Transverse colon (tissue), 4 donors: ENCODE data around the gene AKAIN1. TPM values are rescaled to one million over a fixed set of nuclear protein-coding genes. Genes with fewer than 3 reads are reported as not detected.

Source experiments
- DNase-seq: peaks from one replicate; pipeline ENCODE4 v3.0.0-alpha.2; 2019
- H3K27ac ChIP-seq, 4 donors: fragments of 200-600 bp; sonication (generic); 2 replicates each; pipeline ENCODE4 v1.5.1; 2016 to 2018; ENCODE audit warnings: inconsistent platforms in 4 of 4
- H3K27me3 ChIP-seq: fragments of 200-600 bp; sonication (generic); 2 replicates; pipeline ENCODE4 v1.5.1; 2017; ENCODE audit warnings: inconsistent platforms
- H3K36me3 ChIP-seq, 4 donors: fragments of 200-600 bp; sonication (generic); 2 replicates each; pipeline ENCODE4 v1.5.1; 2017 to 2019; ENCODE audit warnings: inconsistent platforms in 4 of 4
- H3K4me1 ChIP-seq, 4 donors: fragments of 200-600 bp; sonication (generic); 2 replicates each; pipeline ENCODE4 v1.5.1; 2017 to 2020; ENCODE audit warnings: inconsistent platforms in 4 of 4
- H3K4me3 ChIP-seq, 4 donors: fragments of 200-600 bp; sonication (generic); 1 replicate in 1 of 4; 2 replicates in 3 of 4; pipeline versions ENCODE4 v1.5.1 to v1.6.1; 2017 to 2019; ENCODE audit warnings: inconsistent platforms in 4 of 4
- H3K9me3 ChIP-seq, 2 donors: fragments of 200-600 bp; sonication (generic); 2 replicates each; pipeline ENCODE4 v1.5.1; 2017 to 2019; ENCODE audit warnings: inconsistent platforms in 2 of 2
- EP300 ChIP-seq: sonication (generic); formaldehyde crosslinking; IDR thresholded peaks from one replicate; pipeline ENCODE4 v1.6.1; 2017; ENCODE audit warnings: antibody characterized with exemption, low read depth
- POLR2A ChIP-seq: fragments of 450-650 bp; IDR thresholded peaks from one replicate; pipeline ENCODE4 v1.6.1; 2016; ENCODE audit warnings: antibody characterized with exemption, mild to moderate bottlenecking, moderate library complexity
- POLR2AphosphoS5 ChIP-seq, 3 donors: sonication (generic); formaldehyde crosslinking; IDR thresholded peaks; one replicate each; pipeline ENCODE4 v1.6.1; 2016; ENCODE audit warnings: antibody characterized with exemption in 3 of 3
- WGBS, 2 donors: methylation state at CpG; one replicate each; pipeline ENCODE4 v1.1.5; 2018; ENCODE audit warnings: low coverage in 1 of 2; 5-methylcytosine and 5-hydroxymethylcytosine counted together
- in situ Hi-C, 4 donors: fragments of 200-750 bp; cut with MboI; loops; one replicate each; pipeline versions ENCODE4 v1.15.0 to v1.15.1; 2017; ENCODE audit warnings: low sequenced_read_pairs in 3 of 4, low pct_ligation_motif_present in 1 of 4, low pct_unique_long_range_greater_than_20kb in 1 of 4
- intact Hi-C: fragments of 100-400 bp; cut with DNase I; formaldehyde crosslinking; loops from one replicate; pipeline ENCODE4 v1.15.1; 2023; ENCODE audit warnings: low total_unique reads
- total RNA-seq, 4 donors: library from RNA; depleted of rRNA; stranded (reverse); fragments of >200 nt; gene quantifications; one replicate each; pipeline ENCODE4 v1.1.0, GENCODE V29; 2016
- TF ChIP-seq, protein P1 (sequence below), 5 experiments: fragments of 200-600 bp in 3 of 5; fragments of 450-650 bp in 2 of 5; sonication (generic) in 3 of 5; IDR thresholded peaks; 1 replicate in 2 of 5; 2 replicates in 3 of 5; pipeline ENCODE4 v1.5.1; 2016 to 2017; ENCODE audit warnings: antibody characterized with exemption in 5 of 5, inconsistent platforms in 3 of 5, mild to moderate bottlenecking in 2 of 5, moderate library complexity in 1 of 5

The AKAIN1 gene
- total RNA-seq, 4 donors from 2014 or later: not detected

DNA sequence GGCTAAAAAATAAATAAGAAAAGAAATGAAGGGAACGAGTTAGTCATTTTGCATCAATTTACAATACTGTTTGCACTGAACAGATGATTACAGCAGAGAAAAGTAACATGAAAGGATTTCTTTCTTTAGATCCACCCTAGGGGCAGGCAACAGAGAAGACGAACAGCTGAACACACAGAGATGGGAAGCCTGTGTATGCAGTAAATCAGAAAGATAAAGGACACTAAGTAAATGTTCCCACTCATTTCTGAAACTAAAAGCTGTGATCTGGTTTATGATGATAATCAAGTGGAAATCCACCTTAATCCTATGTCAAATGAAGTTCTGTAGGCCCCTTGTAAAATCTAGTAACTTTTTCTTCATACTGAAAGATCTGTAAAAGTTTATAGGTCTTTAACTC lies 54.2 kb downstream of the AKAIN1 start:
- WGBS, 2 donors: 16 to 26% methylated on average over 2 of the region's 2 CpGs
- Histone ChIP-seq H3K27ac (no peak overlapping the region), H3K9me3 (no peaks in the 10 kb centered on the region), H3K36me3 (no peaks in the 10 kb centered on the region), H3K4me3 (no peak overlapping the region), H3K4me1 (no peaks in the 10 kb centered on the region), H3K27me3 (no peaks in the 10 kb centered on the region)
- intact Hi-C loops: no loop called here
- in situ Hi-C loops: no loop called here
- no peak for DNase-seq
- TF ChIP-seq EP300 (no peak), POLR2AphosphoS5 (IDR thresholded peaks at IDR 0.05) (no peak), POLR2A (no peak)
- TF ChIP-seq, protein P1, sequence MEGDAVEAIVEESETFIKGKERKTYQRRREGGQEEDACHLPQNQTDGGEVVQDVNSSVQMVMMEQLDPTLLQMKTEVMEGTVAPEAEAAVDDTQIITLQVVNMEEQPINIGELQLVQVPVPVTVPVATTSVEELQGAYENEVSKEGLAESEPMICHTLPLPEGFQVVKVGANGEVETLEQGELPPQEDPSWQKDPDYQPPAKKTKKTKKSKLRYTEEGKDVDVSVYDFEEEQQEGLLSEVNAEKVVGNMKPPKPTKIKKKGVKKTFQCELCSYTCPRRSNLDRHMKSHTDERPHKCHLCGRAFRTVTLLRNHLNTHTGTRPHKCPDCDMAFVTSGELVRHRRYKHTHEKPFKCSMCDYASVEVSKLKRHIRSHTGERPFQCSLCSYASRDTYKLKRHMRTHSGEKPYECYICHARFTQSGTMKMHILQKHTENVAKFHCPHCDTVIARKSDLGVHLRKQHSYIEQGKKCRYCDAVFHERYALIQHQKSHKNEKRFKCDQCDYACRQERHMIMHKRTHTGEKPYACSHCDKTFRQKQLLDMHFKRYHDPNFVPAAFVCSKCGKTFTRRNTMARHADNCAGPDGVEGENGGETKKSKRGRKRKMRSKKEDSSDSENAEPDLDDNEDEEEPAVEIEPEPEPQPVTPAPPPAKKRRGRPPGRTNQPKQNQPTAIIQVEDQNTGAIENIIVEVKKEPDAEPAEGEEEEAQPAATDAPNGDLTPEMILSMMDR (IDR thresholded peaks at IDR 0.05): no peak

- Histone ChIP-seq H3K9me3 (no peaks in the 10 kb centered on the region), H3K36me3 (no peaks in the 10 kb centered on the region), H3K4me3 (no peak overlapping the region), H3K4me1 (no peaks in the 10 kb centered on the region), H3K27ac (no peak overlapping the region), H3K27me3 (no peaks in the 10 kb centered on the region)
- in situ Hi-C loops (no loop called here), intact Hi-C loops (no loop called here)
- 20 to 46% methylated on average over 1 to 4 of the region's 4 CpGs for WGBS, 2 donors
- TF ChIP-seq, protein P1 (IDR thresholded peaks at IDR 0.05): no peak
- TF ChIP-seq EP300: no peak
- no peak for TF ChIP-seq POLR2AphosphoS5 (IDR thresholded peaks at IDR 0.05)
- no peak for TF ChIP-seq POLR2A
- no peak for DNase-seq
These were observed 54.9 kb downstream of the AKAIN1 start for GRCh38 chr18:5142131-5142530.

- in situ Hi-C loops (no loop called here), intact Hi-C loops (no loop called here)
- Histone ChIP-seq H3K36me3 (no peaks in the 10 kb centered on the region), H3K27ac (no peak overlapping the region), H3K4me1 (no peaks in the 10 kb centered on the region), H3K27me3 (no peaks in the 10 kb centered on the region), H3K9me3 (no peaks in the 10 kb centered on the region), H3K4me3 (no peak overlapping the region)
- DNase-seq: no peak
- 63 to 68% methylated on average over 1 to 2 of the region's 2 CpGs for WGBS, 2 donors
- TF ChIP-seq, protein P1 (IDR thresholded peaks at IDR 0.05): no peak
- TF ChIP-seq POLR2AphosphoS5 (IDR thresholded peaks at IDR 0.05) (no peak), EP300 (no peak), POLR2A (no peak)
These were observed 59.8 kb downstream of the AKAIN1 start for GRCh38 chr18:5137261-5137660.

GRCh38 chr18:5132987-5133386 lies 64.1 kb downstream of the AKAIN1 start:
- WGBS, 2 donors: 88 to 100% methylated on average over 3 to 20 of the region's 20 CpGs
- intact Hi-C loops: no loop called here

More at GRCh38 chr18:5132987-5133386, 64.1 kb downstream of the AKAIN1 start:
- H3K4me3 ChIP-seq: no peak overlapping the region
- no peak overlapping the region for H3K27ac ChIP-seq
- H3K27me3 ChIP-seq: no peaks in the 10 kb centered on the region
- no peaks in the 10 kb centered on the region for H3K9me3 ChIP-seq
- in situ Hi-C loops: no loop called here
- no peaks in the 10 kb centered on the region for H3K36me3 ChIP-seq
- H3K4me1 ChIP-seq: no peaks in the 10 kb centered on the region
- no peak for TF ChIP-seq POLR2A
- no peak for TF ChIP-seq EP300
- TF ChIP-seq, protein P1 (IDR thresholded peaks at IDR 0.05): no peak
- no peak for TF ChIP-seq POLR2AphosphoS5 (IDR thresholded peaks at IDR 0.05)
- no peak for DNase-seq
